ENCODE results near the gene FAM47E. TPM values are rescaled to one million over a fixed set of nuclear protein-coding genes. Genes with fewer than 3 reads are reported as not detected.

The FAM47E gene
- total and polyA plus RNA-seq, 2 experiments from 2014 or later, result not detected

- no peaks in the 10 kb centered on the region for H4K20me1 ChIP-seq (ENCODE audit: insufficient read depth)
- no peak overlapping the region for H3K27ac ChIP-seq
- no peak overlapping the region for H2AFZ ChIP-seq
- no peak overlapping the region for H3K9ac ChIP-seq
- no peak overlapping the region for H3K4me2 ChIP-seq (ENCODE audit: unreplicated experiment)
- H3K4me3 ChIP-seq, result no peak overlapping the region
- in situ Hi-C loops (cut with MboI), result no loop called here
- 0 out of 2 replicates have a peak, but pooled peaks cover 5% of the 10 kb centered on the region for H3F3A ChIP-seq (ENCODE audit: insufficient read depth)
- no peaks in the 10 kb centered on the region for H3K27me3 ChIP-seq (replicated peaks; ENCODE audit: insufficient read depth)
- no peak for TF ChIP-seq EZH2phosphoT487 (IDR thresholded peaks at IDR 0.05; ENCODE audit: insufficient read depth, low read depth)
- no peak for TF ChIP-seq EZH2 (IDR thresholded peaks at IDR 0.05; ENCODE audit: insufficient read depth, poor library complexity, severe bottlenecking)
- 86 to 95% methylated on average over 7 of the region's 7 CpGs for WGBS, 2 experiments (ENCODE audit: low coverage in 1 of 2, low lambda C conversion rate in 2 of 2, missing lambda C conversion rate in 2 of 2)
- no peaks in the 10 kb centered on the region for H3K4me1 ChIP-seq (ENCODE audit: insufficient read depth)
- no peaks in the 10 kb centered on the region for H3K9me2 ChIP-seq (ENCODE audit: insufficient read depth)
- H3K9me3 ChIP-seq (ENCODE audit: low read depth), result no peaks in the 10 kb centered on the region
- H3K36me3 ChIP-seq (ENCODE audit: low read depth), result no peaks in the 10 kb centered on the region
- no peaks in the 10 kb centered on the region for H3K79me2 ChIP-seq (ENCODE audit: insufficient read depth)
- no peak for DNase-seq
These were observed 63.9 kb downstream of the FAM47E start for GRCh38 chr4:76315267-76315918.

- Histone ChIP-seq H3K9me3 (ENCODE audit: low read depth) (no peaks in the 10 kb centered on the region), H3F3A (ENCODE audit: insufficient read depth) (0 out of 2 replicates have a peak, but pooled peaks cover 5% of the 10 kb centered on the region), H3K36me3 (ENCODE audit: low read depth) (no peaks in the 10 kb centered on the region), H3K4me1 (ENCODE audit: insufficient read depth) (no peaks in the 10 kb centered on the region), H3K27me3 (replicated peaks; ENCODE audit: insufficient read depth) (no peaks in the 10 kb centered on the region), H3K4me2 (ENCODE audit: unreplicated experiment) (no peak overlapping the region), H3K79me2 (ENCODE audit: insufficient read depth) (no peaks in the 10 kb centered on the region), H4K20me1 (ENCODE audit: insufficient read depth) (no peaks in the 10 kb centered on the region), H2AFZ (no peak overlapping the region), H3K9ac (no peak overlapping the region), H3K27ac (no peak overlapping the region), H3K9me2 (ENCODE audit: insufficient read depth) (no peaks in the 10 kb centered on the region), H3K4me3 (no peak overlapping the region)
- no peak for TF ChIP-seq EZH2phosphoT487 (IDR thresholded peaks at IDR 0.05; ENCODE audit: insufficient read depth, low read depth)
- TF ChIP-seq EZH2 (IDR thresholded peaks at IDR 0.05; ENCODE audit: insufficient read depth, poor library complexity, severe bottlenecking), result no peak
- DNase-seq, result no peak
- in situ Hi-C loops (cut with MboI), result no loop called here
- WGBS, 2 experiments (ENCODE audit: low coverage in 1 of 2, low lambda C conversion rate in 2 of 2, missing lambda C conversion rate in 2 of 2), result 41 to 56% methylated on average over 1 of the region's 1 CpG
These were observed 64.6 kb downstream of the FAM47E start for GRCh38 chr4:76316131-76316530.

- in situ Hi-C loops (cut with MboI), result no loop called here
- DNase-seq, result no peak
These were observed 70.7 kb downstream of the FAM47E start for GRCh38 chr4:76322236-76322635.

GRCh38 chr4:76325072-76325471, 73.6 kb downstream of the FAM47E start:
- no peaks in the 10 kb centered on the region for H3F3A ChIP-seq (ENCODE audit: insufficient read depth)
- H4K20me1 ChIP-seq (ENCODE audit: insufficient read depth), result no peaks in the 10 kb centered on the region
- H3K79me2 ChIP-seq (ENCODE audit: insufficient read depth), result no peaks in the 10 kb centered on the region
- no peak overlapping the region for H3K4me2 ChIP-seq (ENCODE audit: unreplicated experiment)
- H3K9me3 ChIP-seq (ENCODE audit: low read depth), result no peaks in the 10 kb centered on the region
- no peak overlapping the region for H3K9ac ChIP-seq
- DNase-seq, result no peak
- H3K4me3 ChIP-seq, result no peak overlapping the region
- H2AFZ ChIP-seq, result no peak overlapping the region
- no peaks in the 10 kb centered on the region for H3K4me1 ChIP-seq (ENCODE audit: insufficient read depth)
- H3K27ac ChIP-seq, result no peak overlapping the region
- TF ChIP-seq EZH2phosphoT487 (IDR thresholded peaks at IDR 0.05; ENCODE audit: insufficient read depth, low read depth) (no peak), EZH2 (IDR thresholded peaks at IDR 0.05; ENCODE audit: insufficient read depth, poor library complexity, severe bottlenecking) (no peak)
- no peaks in the 10 kb centered on the region for H3K9me2 ChIP-seq (ENCODE audit: insufficient read depth)
- no peaks in the 10 kb centered on the region; the same call in 1 of the 2 replicates for H3K27me3 ChIP-seq (replicated peaks; ENCODE audit: insufficient read depth)
- H3K36me3 ChIP-seq (ENCODE audit: low read depth), result no peaks in the 10 kb centered on the region
- in situ Hi-C loops (cut with MboI), result no loop called here

More at GRCh38 chr4:76322236-76322635, 70.7 kb downstream of the FAM47E start:
- H3K27ac ChIP-seq, result no peak overlapping the region
- no peak overlapping the region for H2AFZ ChIP-seq
- H3K9me3 ChIP-seq (ENCODE audit: low read depth), result no peaks in the 10 kb centered on the region
- no peak overlapping the region for H3K4me2 ChIP-seq (ENCODE audit: unreplicated experiment)
- H3K27me3 ChIP-seq (replicated peaks; ENCODE audit: insufficient read depth), result no peaks in the 10 kb centered on the region
- 28 to 34% methylated on average over 3 of the region's 3 CpGs for WGBS, 2 experiments (ENCODE audit: low coverage in 1 of 2, low lambda C conversion rate in 2 of 2, missing lambda C conversion rate in 2 of 2)
- H3K9ac ChIP-seq, result no peak overlapping the region
- H3K36me3 ChIP-seq (ENCODE audit: low read depth), result no peaks in the 10 kb centered on the region
- no peaks in the 10 kb centered on the region for H3F3A ChIP-seq (ENCODE audit: insufficient read depth)
- no peaks in the 10 kb centered on the region for H3K79me2 ChIP-seq (ENCODE audit: insufficient read depth)
- no peak overlapping the region for H3K4me3 ChIP-seq
- TF ChIP-seq EZH2 (IDR thresholded peaks at IDR 0.05; ENCODE audit: insufficient read depth, poor library complexity, severe bottlenecking), result no peak
- no peak for TF ChIP-seq EZH2phosphoT487 (IDR thresholded peaks at IDR 0.05; ENCODE audit: insufficient read depth, low read depth)
- H4K20me1 ChIP-seq (ENCODE audit: insufficient read depth), result no peaks in the 10 kb centered on the region
- H3K9me2 ChIP-seq (ENCODE audit: insufficient read depth), result no peaks in the 10 kb centered on the region
- no peaks in the 10 kb centered on the region for H3K4me1 ChIP-seq (ENCODE audit: insufficient read depth)

GRCh38 chr4:76326515-76326914, 75.0 kb downstream of the FAM47E start:
- no peak overlapping the region for H2AFZ ChIP-seq
- no peaks in the 10 kb centered on the region for H3K79me2 ChIP-seq (ENCODE audit: insufficient read depth)
- no peak overlapping the region for H3K4me3 ChIP-seq
- DNase-seq, result no peak
- in situ Hi-C loops (cut with MboI), result no loop called here
- H3K36me3 ChIP-seq (ENCODE audit: low read depth), result no peaks in the 10 kb centered on the region
- no peak overlapping the region for H3K27ac ChIP-seq
- H3K9ac ChIP-seq, result no peak overlapping the region
- TF ChIP-seq EZH2 (IDR thresholded peaks at IDR 0.05; ENCODE audit: insufficient read depth, poor library complexity, severe bottlenecking) (no peak), EZH2phosphoT487 (IDR thresholded peaks at IDR 0.05; ENCODE audit: insufficient read depth, low read depth) (no peak)
- no peak overlapping the region for H3K4me2 ChIP-seq (ENCODE audit: unreplicated experiment)
- no peaks in the 10 kb centered on the region for H3K9me2 ChIP-seq (ENCODE audit: insufficient read depth)
- no peaks in the 10 kb centered on the region for H3F3A ChIP-seq (ENCODE audit: insufficient read depth)
- no peaks in the 10 kb centered on the region for H3K4me1 ChIP-seq (ENCODE audit: insufficient read depth)
- H3K27me3 ChIP-seq (replicated peaks; ENCODE audit: insufficient read depth), result no peaks in the 10 kb centered on the region; the same call in 1 of the 2 replicates
- H3K9me3 ChIP-seq (ENCODE audit: low read depth), result no peaks in the 10 kb centered on the region
- H4K20me1 ChIP-seq (ENCODE audit: insufficient read depth), result no peaks in the 10 kb centered on the region

Other genes with a start within 250 kb of the FAM47E start
- gene CXCL9, start 244.2 kb upstream of the FAM47E start, total RNA-seq (2014; rRNA removed; shearing (Covaris generic)), result not detected in 2 replicates
- gene CXCL9, start 244.2 kb upstream of the FAM47E start, polyA plus RNA-seq (2016; fragmentation: Nextera tagmentation; extraction: Ambion mirVana), result not detected in 2 replicates
- not detected in 2 replicates for gene CXCL10, start 228.2 kb upstream of the FAM47E start, total RNA-seq (2014; rRNA removed; shearing (Covaris generic))
- gene CXCL10, start 228.2 kb upstream of the FAM47E start, polyA plus RNA-seq (2016; fragmentation: Nextera tagmentation; extraction: Ambion mirVana), result not detected in 2 replicates
- not detected in 2 replicates for gene CXCL11, start 215.7 kb upstream of the FAM47E start, total RNA-seq (2014; rRNA removed; shearing (Covaris generic))
- gene CXCL11, start 215.7 kb upstream of the FAM47E start, polyA plus RNA-seq (2016; fragmentation: Nextera tagmentation; extraction: Ambion mirVana), result not detected in 2 replicates
- gene ART3, start 177.0 kb upstream of the FAM47E start, total RNA-seq (2014; rRNA removed; shearing (Covaris generic)), result not detected in 2 replicates
- gene ART3, start 177.0 kb upstream of the FAM47E start, polyA plus RNA-seq (2016; fragmentation: Nextera tagmentation; extraction: Ambion mirVana), result not detected in 2 replicates
- gene NUP54, start 103.3 kb upstream of the FAM47E start, total RNA-seq (2014; rRNA removed; shearing (Covaris generic)), result 26.4 and 47.3 TPM in 2 replicates
- 35.9 and 37.6 TPM in 2 replicates for gene NUP54, start 103.3 kb upstream of the FAM47E start, polyA plus RNA-seq (2016; fragmentation: Nextera tagmentation; extraction: Ambion mirVana)
- 122 and 158 TPM in 2 replicates for gene SCARB2, start 37.9 kb upstream of the FAM47E start, total RNA-seq (2014; rRNA removed; shearing (Covaris generic))
- 173 and 175 TPM in 2 replicates for gene SCARB2, start 37.9 kb upstream of the FAM47E start, polyA plus RNA-seq (2016; fragmentation: Nextera tagmentation; extraction: Ambion mirVana)
- 6.7 and 10.6 TPM in 2 replicates for gene STBD1, start 55.0 kb downstream of the FAM47E start, total RNA-seq (2014; rRNA removed; shearing (Covaris generic))
- gene STBD1, start 55.0 kb downstream of the FAM47E start, polyA plus RNA-seq (2016; fragmentation: Nextera tagmentation; extraction: Ambion mirVana), result 9.2 and 10.3 TPM in 2 replicates
- not detected in 2 replicates for gene CCDC158, start 169.4 kb downstream of the FAM47E start, total RNA-seq (2014; rRNA removed; shearing (Covaris generic))
- 0.14 and 0.48 TPM in 2 replicates for gene CCDC158, start 169.4 kb downstream of the FAM47E start, polyA plus RNA-seq (2016; fragmentation: Nextera tagmentation; extraction: Ambion mirVana)
- gene SHROOM3, start 183.5 kb downstream of the FAM47E start, total RNA-seq (2014; rRNA removed; shearing (Covaris generic)), result 44.6 and 50.7 TPM in 2 replicates
- gene SHROOM3, start 183.5 kb downstream of the FAM47E start, polyA plus RNA-seq (2016; fragmentation: Nextera tagmentation; extraction: Ambion mirVana), result 8.7 and 9.7 TPM in 2 replicates